A673 (cell line): ENCODE measurements around the gene ZNF8.

ENCODE experiments used
- CTCF ChIP-seq: fragments of 300-800, 200-600 bp; sonication (generic); conservative IDR thresholded peaks from 2 replicates; pipeline ENCODE4 v1.5.1; 2017; ENCODE audit warnings: low read depth, mild to moderate bottlenecking, antibody characterized with exemption, low read length, moderate library complexity, mixed read lengths
- EZH2 ChIP-seq: fragments of 200-600 bp; sonication (generic); IDR thresholded peaks from 2 replicates; pipeline ENCODE4 v1.6.1; 2017; ENCODE audit warnings: borderline replicate concordance, low read depth, mild to moderate bottlenecking, mixed read lengths, antibody characterized with exemption, low read length; ENCODE audit not compliant: poor library complexity, severe bottlenecking

- TF ChIP-seq EZH2 (no peak), CTCF (no peak)
These were observed 528 bp downstream of the ZNF8 start for GRCh38 chr19:58279042-58279924.
